Astrocyte of the cerebellum (primary cell): ENCODE results near the gene SLC29A1.
A peak's percentile ranks its signal among the peaks of the same experiment; 100 is the strongest.

Experiments used
- DNase-seq: peaks from one replicate; pipeline ENCODE4 v3.0.0-alpha.2; 2011; ENCODE audit warnings: low read depth
- H3K4me3 ChIP-seq: 2 replicates; pipeline ENCODE4 v1.5.1; 2011; ENCODE audit warnings: mild to moderate bottlenecking, low read depth, low read length, moderate library complexity
- CTCF ChIP-seq: IDR thresholded peaks from 2 replicates; pipeline ENCODE4 v1.5.1; 2012; ENCODE audit warnings: low read length, low read depth, moderate library complexity, mild to moderate bottlenecking; ENCODE audit errors: missing control alignments
- in situ Hi-C: cut with HindIII; loops from 2 replicates; pipeline ENCODE4 v1.10.0; 2017; ENCODE audit warnings: low sequenced_read_pairs

The SLC29A1 gene

GRCh38 chr6:44251576-44252524 lies 28.5 kb downstream of the SLC29A1 start:
- no peak for DNase-seq
- in situ Hi-C loops = no loop called here
- TF ChIP-seq CTCF = no peak
- no peak overlapping the region for H3K4me3 ChIP-seq

GRCh38 chr6:44253307-44254101 lies 30.1 kb downstream of the SLC29A1 start:
- H3K4me3 ChIP-seq = no peak overlapping the region
- no peak for DNase-seq
- peak; percentile 51 for TF ChIP-seq CTCF
- in situ Hi-C loops = no loop called here

- TF ChIP-seq CTCF = no peak
- H3K4me3 ChIP-seq = no peak overlapping the region
- no peak for DNase-seq
- in situ Hi-C loops = loop anchor here (5.0 kb wide), 1 partner anchor 53 kb away; no protein-coding TSS in a partner anchor
Observed at GRCh38 chr6:44254191-44255104, 31.1 kb downstream of the SLC29A1 start.

GRCh38 chr6:44255105-44255808 lies 31.9 kb downstream of the SLC29A1 start:
- in situ Hi-C loops = loop anchor here (5.0 kb wide), 1 partner anchor 52 kb away; no protein-coding TSS in a partner anchor
- DNase-seq = no peak
- no peak for TF ChIP-seq CTCF
- H3K4me3 ChIP-seq = no peak overlapping the region

- in situ Hi-C loops = loop anchor here (5.0 kb wide), 1 partner anchor 51 kb away; no protein-coding TSS in a partner anchor
- TF ChIP-seq CTCF = no peak
- peak overlapping the region; percentile 94 for H3K4me3 ChIP-seq
- DNase-seq = no peak
Observed at GRCh38 chr6:44255871-44256774, 32.7 kb downstream of the SLC29A1 start.
